SH-SY5Y (cell line): ENCODE results near the gene ANKRD31.

ENCODE experiments used
- GATA2 ChIP-seq: IDR thresholded peaks from 2 replicates; pipeline ENCODE4 v1.6.1; 2011; ENCODE audit warnings: mild to moderate bottlenecking, low read depth, low read length
- GATA3 ChIP-seq: IDR thresholded peaks from 2 replicates; pipeline ENCODE4 v1.6.1; 2011; ENCODE audit warnings: low read depth, mild to moderate bottlenecking, low read length, moderate library complexity

GRCh38 chr5:75185763-75186162, 50.9 kb downstream of the ANKRD31 start:
- no peak for TF ChIP-seq GATA3
- no peak for TF ChIP-seq GATA2
